Fibroblast of skin of back (primary cell): ENCODE data around the gene INTS1. TPM values are rescaled to one million over a fixed set of nuclear protein-coding genes. Genes with fewer than 3 reads are reported as not detected.

Experiments used
- DNase-seq: peaks from one replicate; pipeline ENCODE4 v3.0.0-alpha.2; 2013
- polyA plus RNA-seq, 2 experiments: library from polyadenylated mRNA; unstranded; fragments of 120-200 nt; gene quantifications; one replicate each; pipeline ENCODE4 v1.2.1, GENCODE V29; 2013; ENCODE audit not compliant: insufficient read length in 2 of 2

Gene INTS1
- 102 TPM for polyA plus RNA-seq (2013, experiment 1 of 2; ENCODE audit: insufficient read length)
- 75.3 TPM for polyA plus RNA-seq (2013, experiment 2 of 2; ENCODE audit: insufficient read length)

- peak; percentile 92 for DNase-seq
Measured at GRCh38 chr7:1503816-1504775, at the start of gene INTS1. Gene INTS1, minus strand, starts transcription at chr7:1504389. Its CDS starts 429 bp downstream, at chr7:1503960.

DNA sequence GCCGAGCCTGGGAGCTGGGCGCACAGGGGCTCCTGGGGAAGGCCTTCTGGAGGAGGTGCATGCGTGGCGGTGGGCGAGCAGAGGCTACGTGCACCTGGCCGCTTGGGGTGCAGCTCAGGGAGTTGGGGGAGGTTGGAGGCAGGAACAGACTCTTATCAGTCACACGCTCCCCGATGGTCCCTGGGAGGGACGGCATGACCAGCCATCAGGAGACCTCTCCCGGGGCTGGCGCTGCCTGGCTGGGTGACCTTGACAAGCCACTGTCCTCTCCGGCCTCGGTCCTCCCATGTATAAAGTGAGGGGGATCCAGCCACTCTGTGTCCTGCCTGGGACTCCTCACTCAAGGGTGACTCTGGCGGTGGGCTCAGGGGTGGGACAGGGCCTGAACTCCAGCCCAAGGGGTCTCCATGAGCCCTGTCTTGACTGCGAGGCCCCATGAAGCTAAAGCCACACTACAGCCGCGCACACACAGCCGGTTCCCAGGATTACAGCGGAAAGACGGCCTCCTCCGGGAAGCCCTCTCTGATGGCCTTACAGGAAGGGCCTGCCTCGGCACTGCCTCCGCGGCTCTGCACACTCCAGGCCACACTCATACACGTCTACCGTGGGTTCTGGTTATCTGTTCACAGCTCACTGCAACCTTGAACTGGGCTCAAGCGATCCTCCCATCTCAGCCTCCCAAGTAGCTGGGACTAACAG, 49.5 kb upstream of the INTS1 start:
- no peak for DNase-seq

- peak; percentile 58 for DNase-seq
Measured at GRCh38 chr7:1552200-1552599, 48.0 kb upstream of the INTS1 start.

- DNase-seq = no peak
Measured at GRCh38 chr7:1550846-1551155, 46.6 kb upstream of the INTS1 start.

- no peak for DNase-seq
Measured at GRCh38 chr7:1550005-1550845, 46.0 kb upstream of the INTS1 start.

DNA sequence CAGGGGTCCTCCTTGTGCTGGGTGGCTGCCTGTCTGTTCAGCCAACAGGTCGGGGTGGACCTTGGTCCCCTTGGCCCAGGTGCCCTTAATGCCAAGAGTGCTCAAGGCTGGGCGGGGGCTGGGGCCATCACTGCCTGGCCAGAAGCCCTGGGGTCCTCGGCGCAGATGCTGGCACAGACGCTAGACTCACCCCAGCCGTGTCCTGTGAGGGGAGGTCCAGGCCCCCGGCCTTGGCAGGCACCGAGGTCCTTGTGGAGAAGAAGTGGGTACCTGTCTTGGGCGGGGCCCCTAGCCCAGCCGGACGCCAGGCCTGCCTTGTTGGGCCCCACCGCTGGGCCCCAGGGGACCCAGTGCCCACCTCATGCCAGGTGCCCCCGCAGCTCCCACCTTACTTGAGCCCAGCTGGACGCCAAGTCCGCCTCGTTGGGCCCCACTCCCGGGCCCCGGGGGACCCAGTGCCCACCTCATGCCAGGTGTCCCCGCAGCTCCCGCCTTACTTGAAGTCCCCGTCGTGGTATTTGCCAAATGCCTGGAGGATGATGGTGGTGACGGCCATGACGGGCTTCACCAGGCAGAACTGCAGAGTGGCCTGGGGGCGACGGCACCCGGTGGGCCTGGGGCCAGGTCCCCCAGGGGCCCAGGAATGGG, 45.3 kb upstream of the INTS1 start:
- DNase-seq = no peak

DNA sequence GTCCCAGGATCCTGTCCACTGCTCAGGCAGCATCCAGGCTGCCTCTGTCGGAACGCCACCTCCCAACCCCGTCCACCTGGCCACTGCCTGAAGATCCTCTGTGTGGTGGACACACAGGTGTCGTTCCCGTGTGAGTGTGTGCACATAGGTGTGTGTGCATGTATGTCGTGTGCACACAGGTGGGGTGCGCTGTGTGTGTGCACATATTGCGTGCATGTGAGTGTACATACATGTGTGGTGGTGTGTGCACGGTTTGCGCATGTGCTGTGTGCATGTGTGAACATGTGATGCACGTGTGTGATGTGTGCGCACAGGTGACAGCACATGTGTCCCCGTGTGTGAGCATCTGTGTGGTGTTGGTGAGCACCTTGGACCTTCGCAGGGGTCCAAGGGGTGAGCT, 44.8 kb upstream of the INTS1 start:
- no peak for DNase-seq

GRCh38 chr7:1548438-1548831, 44.2 kb upstream of the INTS1 start:
- no peak for DNase-seq

- no peak for DNase-seq
Measured at GRCh38 chr7:1547777-1548437, 43.7 kb upstream of the INTS1 start.

DNA sequence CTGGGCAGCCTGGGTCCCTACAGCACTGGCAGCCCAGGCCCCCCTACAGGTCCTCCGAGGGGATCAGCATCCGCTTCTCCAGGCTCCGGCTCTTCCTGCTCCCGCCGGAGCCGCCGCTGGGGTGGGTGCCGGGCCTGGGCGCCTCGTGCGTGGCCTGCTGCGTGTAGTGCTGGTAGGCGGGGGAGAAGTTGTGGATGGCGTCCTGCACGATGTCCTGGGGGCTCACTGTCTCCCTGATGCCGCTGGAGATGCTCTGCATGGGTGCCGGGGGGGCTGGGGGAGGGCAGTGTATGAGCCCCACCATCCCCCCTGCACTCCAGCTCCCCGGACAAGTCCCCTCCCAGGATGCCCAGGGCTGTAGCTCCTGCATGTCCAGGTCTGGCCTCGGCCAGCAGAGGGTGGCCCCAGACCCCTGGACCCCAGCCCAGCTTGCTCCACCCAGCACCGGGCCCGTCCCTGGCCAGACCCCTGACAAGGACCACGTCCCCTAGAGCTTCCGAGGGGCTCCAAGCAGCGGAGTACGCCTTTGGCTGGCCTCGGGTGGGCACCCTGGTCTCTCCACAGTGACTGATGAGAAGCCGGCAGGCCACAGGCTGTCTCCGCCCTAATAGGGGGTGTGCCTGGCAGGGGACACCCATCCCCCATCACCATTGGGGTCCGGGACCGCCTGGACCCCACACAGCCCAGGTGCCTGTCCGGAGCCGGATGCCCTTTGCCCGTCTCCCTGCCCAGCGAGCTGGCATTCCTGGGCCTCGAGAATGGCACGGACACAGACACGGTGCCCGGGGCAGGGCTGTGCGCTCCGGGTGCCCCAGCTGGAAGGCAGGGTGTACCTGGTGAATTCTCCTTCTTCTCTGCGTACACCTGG, 43.0 kb upstream of the INTS1 start:
- no peak for DNase-seq

GRCh38 chr7:1546274-1546908, 42.2 kb upstream of the INTS1 start:
- DNase-seq = no peak

DNA sequence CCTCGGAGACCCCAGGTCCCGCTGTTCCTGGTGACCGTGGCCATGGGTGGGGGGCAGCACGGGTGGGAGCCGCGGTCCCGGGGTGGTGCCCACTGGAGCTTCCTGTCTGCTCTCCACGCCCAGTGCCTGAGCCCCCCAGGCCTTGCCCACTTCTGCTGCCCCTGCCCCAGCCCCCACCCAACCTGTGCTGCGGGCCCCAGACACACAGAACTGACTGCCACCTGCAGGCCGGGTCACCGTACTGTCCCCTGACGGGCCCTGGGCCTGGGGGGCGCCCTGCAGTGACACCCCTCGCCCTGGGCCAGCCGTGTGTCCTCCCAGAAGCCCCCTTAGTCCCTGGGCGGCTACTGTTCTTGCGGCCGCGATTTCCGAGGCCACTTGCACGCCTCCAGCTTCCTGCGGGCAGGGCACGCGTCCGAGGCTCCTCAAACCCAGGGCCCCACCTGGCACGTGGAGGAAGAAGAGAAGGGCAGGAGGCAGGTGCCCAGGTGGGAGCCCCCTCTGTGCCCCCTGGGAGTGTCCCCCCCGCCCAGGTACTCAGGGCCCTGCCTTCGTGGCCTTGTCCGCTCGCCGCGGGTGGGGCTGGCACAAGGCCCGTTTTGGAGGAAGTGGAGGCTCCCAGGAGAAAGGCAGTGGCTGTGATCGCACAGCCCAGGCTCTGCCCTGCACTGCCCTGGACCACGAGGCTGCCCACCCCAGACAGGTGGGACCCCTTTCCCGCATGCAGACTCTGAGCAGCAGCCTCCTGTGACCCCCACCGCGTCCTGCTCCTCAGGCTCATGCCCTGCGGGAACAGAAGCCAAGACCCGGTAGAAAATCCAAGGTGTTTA, 41.4 kb upstream of the INTS1 start:
- no peak for DNase-seq

DNA sequence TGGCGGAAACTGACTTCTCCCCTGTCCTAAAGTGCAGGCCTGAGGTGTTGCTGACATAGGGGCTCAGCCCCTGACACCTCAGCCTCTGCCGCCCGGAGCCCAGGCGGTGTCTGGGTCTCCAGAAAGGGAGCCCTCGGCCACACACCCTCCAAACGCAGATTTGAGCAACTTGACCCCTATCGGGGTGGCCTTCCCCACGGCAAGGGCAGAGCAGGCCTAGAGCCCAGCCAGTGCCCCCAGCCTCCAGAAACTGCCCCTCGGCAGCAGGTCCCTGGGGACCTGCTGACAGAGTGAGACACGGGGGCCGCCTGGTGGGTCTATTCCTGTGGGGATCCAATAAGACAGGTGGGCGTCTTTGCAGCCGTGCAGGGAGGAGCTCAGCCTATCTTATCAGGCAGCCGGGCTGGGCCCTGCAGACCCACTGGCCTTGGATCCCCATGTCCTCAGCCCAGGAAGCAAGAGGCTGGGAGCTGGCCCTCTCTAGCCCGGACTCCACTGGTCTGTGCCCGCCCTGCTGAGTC, 40.8 kb upstream of the INTS1 start:
- no peak for DNase-seq

- DNase-seq = no peak
Measured at GRCh38 chr7:1544178-1544895, 40.1 kb upstream of the INTS1 start.

DNA sequence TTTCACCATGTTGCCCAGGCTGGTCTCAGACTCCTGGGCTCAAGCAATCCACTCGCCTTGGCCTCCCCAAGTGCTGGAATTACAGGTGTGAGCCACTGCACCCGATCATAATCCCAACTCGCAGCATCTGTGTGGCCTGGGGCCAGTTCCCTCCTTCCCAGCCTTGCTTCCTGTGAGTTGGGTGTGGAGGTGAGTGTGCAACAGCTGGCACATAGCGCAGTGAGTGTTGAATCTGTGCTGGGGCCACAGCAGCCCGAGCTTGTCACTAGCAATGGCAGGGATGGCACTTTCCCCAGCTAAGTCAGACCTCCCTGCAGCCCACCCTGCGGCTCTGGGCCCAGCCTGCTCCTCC, 39.6 kb upstream of the INTS1 start:
- DNase-seq = no peak

- DNase-seq = no peak
Measured at GRCh38 chr7:1542841-1543747, 38.9 kb upstream of the INTS1 start.

DNA sequence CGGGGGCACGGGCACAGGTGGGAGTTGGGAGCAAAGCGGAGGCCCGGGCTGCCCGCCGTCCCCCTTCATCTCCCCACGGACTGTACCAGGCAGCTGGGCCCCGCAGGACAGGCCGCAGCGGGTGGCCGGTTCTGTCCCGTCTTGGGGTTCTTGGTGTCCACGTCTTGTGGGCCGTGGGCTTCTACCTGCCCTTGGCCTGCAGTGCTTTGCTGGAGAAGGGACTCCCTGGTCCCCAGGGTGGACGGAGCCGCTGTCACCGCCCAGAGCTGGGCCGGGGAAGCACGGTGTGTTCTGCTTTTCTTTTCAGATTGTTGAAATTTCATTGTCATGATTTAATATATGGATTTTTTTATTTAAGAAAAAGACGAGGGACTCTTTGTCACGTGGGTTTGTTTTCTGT, 38.1 kb upstream of the INTS1 start:
- DNase-seq = no peak
